D721Med (cell line): ENCODE results near the gene SQSTM1.
"Not testable (repeated sequence)": the region's sequence is repeated elsewhere in the genome, so short reads cannot be mapped to it uniquely, and the experiment has no call there.

Source experiments
- DNase-seq: peaks from one replicate; pipeline ENCODE4 v3.0.0; 2011; ENCODE audit warnings: low spot score; ENCODE audit not compliant: insufficient read length
- FAIRE-seq: peaks from 2 replicates; lab custom pipeline; 2011; peaks lifted over from hg19 to GRCh38; lab: Jason Lieb, UNC
- CTCF ChIP-seq: IDR thresholded peaks from 2 replicates; pipeline ENCODE4 v1.5.1; 2012; ENCODE audit warnings: mild to moderate bottlenecking, control low read depth; ENCODE audit not compliant: insufficient read depth; ENCODE audit errors: missing control alignments

Gene SQSTM1

GRCh38 chr5:179829732-179830435 lies 9.2 kb downstream of the SQSTM1 start:
- no peak for FAIRE-seq
- no peak for DNase-seq
- TF ChIP-seq CTCF, result no peak

DNA sequence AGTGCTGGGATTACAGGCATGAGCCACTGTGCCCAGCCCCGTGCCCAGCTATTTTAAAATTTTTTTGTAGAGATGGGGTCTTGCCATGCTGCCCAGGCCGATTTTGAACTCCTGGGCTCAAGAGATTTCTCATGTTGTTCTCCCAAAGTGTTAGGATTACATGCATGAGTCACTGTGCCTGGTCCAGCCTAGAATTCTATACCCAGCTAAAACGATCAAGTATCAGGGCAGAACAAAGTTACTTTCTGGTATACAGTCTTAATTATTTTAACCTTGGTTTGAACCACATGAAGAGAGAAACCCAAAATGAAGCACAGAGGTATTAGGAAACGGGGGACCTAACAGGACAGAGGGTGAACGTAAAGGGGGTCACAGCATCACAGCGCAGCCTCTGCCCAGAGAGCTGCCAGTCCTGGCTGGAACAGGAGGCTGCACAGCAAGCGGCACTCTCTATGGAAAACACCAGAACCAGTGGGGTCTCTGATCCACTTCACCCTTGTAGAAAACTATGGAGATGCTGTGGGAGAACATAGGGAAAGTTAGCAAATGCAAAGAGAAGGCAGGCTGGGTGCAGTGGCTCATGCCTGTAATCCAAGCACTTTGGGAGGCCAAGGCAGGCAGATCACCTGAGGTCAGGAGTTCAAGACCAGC lies 10.2 kb downstream of the SQSTM1 start:
- DNase-seq (no peak), FAIRE-seq (no peak)
- TF ChIP-seq CTCF, result no peak

GRCh38 chr5:179832039-179832745 lies 11.5 kb downstream of the SQSTM1 start:
- DNase-seq (no peak), FAIRE-seq (no peak)
- TF ChIP-seq CTCF, result no peak

DNA sequence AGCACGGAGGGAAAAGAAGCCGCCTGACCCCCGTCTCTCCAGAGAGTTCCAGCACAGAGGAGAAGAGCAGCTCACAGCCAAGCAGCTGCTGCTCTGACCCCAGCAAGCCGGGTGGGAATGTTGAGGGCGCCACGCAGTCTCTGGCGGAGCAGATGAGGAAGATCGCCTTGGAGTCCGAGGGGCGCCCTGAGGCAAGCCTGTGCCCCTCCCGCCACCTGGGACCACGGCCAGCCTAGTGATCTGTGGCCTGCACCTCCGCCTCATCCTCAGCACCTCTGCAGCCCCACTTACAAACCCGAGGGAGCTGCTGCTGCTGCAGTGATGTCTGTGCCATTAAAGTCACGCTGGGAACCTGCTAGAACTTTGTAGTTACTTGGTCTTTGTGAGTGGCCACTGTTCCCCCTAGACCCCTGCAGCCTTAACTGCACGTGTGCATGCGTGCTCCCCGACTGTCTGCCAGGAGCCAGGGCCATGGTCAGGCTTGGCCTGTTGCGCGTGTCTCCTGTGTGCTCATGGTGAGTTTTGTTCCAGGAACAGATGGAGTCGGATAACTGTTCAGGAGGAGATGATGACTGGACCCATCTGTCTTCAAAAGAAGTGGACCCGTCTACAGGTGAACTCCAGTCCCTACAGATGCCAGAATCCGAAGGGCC lies 12.5 kb downstream of the SQSTM1 start:
- no peak for FAIRE-seq
- no peak for DNase-seq
- TF ChIP-seq CTCF, result no peak

GRCh38 chr5:179833709-179834070 lies 13.0 kb downstream of the SQSTM1 start:
- FAIRE-seq, result no peak
- no peak for DNase-seq
- no peak for TF ChIP-seq CTCF

- no peak for TF ChIP-seq CTCF
- no peak for FAIRE-seq
- DNase-seq, result no peak
Measured at GRCh38 chr5:179834120-179834519, 13.4 kb downstream of the SQSTM1 start.

DNA sequence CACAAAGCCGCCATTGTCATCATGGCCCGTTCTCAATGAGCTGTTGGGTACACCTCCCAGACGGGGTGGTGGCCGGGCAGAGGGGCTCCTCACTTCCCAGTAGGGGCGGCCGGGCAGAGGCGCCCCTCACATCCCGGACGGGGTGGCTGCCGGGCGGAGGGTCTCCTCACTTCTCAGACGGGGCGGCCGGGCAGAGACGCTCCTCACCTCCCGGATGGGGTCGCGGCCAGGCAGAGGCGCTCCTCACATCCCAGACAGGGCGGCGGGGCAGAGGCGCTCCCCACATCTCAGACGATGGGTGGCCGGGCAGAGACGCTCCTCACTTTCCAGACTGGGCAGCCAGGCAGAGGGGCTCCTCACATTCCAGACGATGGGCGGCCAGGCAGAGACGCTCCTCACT lies 14.2 kb downstream of the SQSTM1 start:
- not testable (repeated sequence) for FAIRE-seq

More for the DNA sequence above, 14.2 kb downstream of the SQSTM1 start:
- DNase-seq, result not testable (repeated sequence)
